Raji (cell line): Measurements from ENCODE around the gene KCNQ1OT1.

Experiments
- POLR2A ChIP-seq: IDR thresholded peaks from 2 replicates; pipeline ENCODE4 v1.6.1; 2011; ENCODE audit warnings: low read depth, low read length, control low read depth; ENCODE audit not compliant: insufficient read depth

The KCNQ1OT1 gene

DNA sequence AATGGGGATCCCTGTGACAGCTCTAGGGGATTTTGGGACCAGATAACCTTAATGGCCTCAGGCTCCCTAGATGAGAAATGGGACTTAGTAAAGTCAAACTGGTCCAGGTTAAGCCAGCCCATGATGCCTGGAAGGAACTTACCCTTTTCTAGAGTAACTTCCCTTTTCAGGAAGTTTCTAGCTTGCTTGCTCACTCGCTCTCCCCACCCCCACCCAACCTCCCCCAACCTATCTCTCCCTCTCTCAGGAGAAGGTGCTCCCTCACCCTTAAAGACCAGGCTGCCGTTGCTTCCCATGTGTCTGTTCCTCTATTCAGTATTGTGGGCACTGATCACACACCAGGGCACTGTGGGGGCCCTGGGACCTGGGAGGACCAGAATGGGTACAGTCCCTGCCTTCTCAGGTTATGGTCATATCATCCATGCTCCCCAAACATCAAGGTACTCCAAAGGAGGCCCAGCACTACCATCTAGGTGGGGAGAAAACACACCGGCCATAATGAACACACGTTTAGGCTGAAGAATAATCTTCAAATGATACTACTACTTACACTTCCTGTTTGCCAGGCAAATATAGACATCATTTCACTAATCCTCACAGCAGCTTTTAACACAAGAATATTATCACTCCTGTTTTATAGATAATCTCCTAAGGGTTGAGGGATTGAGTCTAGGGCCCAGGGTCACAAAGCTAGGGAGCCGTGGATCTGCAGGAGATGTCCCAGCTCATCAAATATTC lies 18.2 kb downstream of the KCNQ1OT1 start:
- no peak for TF ChIP-seq POLR2A

DNA sequence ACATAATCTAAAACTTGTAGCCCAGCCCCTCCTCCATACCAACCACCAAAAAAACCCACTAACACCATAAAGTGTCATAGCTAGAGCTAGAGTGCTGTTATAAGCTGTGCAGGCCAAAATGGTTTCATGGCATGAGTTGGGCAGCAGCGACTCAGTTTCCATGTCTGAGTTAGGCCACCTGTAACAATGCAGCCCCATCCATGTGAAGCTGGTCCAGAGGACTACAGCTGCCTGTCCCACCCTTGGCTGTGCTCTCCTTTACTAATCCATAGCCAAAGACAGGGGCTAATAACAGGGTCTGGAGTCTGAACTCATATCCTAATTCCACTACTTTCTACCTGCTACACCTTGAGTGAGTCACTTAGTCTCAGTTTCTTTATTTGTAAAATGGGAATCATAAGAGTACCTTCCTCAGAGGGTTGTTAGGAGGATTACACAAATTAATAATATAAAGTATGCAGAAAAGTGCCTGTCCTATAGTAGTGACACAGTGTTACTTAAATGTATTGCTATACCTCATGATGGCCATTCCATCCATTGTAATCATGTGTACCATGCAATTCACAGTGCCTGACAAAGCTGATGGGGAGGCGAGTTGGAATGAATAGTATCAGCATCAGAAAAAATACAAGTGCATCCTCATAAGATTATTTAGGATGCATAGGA lies 20.6 kb downstream of the KCNQ1OT1 start:
- TF ChIP-seq POLR2A: no peak

DNA sequence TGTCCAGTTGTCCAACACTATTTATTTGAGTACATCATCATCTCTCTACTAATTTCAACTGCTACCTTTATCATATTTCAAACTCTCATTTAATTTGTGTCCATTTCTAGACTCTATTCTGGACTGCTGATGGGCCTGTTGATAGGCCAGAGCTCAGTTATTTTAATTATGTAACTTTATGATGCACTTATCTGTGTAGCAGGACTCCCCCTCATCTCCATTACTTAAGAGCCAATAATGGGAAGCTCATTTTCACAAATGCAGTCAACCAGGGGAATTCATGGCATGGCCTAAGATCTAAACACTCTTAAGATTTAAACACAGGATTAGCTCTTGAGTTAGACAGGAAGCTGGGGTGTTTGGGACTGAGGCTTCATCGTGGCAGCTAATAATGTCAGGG lies 21.4 kb downstream of the KCNQ1OT1 start:
- TF ChIP-seq POLR2A: no peak

DNA sequence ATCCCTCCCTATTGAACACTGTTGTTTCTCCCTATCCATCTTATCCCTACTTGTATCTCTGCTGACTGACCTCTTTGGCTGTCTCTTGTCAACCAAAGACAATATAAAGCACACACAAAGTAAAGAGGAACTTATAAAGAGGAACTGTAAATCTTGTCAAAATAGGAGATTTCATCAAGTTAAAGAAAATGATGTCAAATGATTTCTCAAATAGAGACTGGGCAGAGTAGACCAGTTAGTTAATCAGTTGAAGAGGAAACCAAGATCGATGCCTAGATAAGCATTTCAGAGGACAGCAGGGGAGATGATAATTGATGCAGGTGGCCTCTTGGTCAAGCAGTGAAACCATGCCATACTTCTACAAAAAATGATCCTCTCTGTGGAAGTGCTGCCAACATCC lies 22.7 kb downstream of the KCNQ1OT1 start:
- no peak for TF ChIP-seq POLR2A

DNA sequence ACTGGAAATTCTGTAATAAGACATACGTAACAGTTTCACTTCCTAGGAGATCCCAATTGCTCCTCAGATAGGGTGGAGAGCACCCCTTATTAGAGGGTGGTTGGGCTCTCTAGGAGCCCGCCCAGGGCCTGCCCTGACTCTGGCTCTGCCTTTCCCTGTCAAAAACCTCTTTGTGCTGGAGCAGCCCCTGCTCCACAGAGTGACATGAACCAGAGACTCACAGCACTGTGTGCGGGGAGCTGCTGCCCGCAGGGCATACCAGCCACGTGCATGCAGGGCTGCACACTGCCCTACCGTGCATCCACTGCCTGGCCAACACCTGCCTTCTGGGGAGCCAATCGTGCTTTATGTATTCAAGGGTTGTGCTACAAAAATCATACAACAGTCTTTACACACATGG lies 24.3 kb downstream of the KCNQ1OT1 start:
- no peak for TF ChIP-seq POLR2A

DNA sequence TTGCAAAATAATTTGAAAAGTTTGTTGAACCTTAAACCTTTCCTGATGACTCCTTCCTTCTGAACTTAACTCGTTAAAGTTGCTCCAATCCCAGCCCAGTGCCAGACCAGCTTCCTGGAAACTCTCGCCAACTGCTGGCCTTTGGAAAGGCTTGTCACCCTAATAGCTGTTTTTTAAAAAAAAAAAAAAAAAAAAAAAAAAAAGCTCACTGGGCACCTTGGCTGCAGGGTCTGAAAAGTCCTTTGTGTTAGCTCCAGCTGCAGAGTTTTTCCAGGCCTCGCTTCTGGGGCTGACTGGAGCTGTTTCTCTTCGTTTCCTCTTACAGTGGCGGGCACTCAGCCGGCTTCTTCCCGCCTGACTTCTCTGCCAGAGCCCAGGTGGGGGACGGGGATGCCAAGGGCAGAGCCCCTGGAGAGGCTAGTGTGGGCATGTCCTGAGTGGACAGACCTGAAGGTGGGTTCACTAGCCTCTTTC lies 25.1 kb downstream of the KCNQ1OT1 start:
- TF ChIP-seq POLR2A: no peak

DNA sequence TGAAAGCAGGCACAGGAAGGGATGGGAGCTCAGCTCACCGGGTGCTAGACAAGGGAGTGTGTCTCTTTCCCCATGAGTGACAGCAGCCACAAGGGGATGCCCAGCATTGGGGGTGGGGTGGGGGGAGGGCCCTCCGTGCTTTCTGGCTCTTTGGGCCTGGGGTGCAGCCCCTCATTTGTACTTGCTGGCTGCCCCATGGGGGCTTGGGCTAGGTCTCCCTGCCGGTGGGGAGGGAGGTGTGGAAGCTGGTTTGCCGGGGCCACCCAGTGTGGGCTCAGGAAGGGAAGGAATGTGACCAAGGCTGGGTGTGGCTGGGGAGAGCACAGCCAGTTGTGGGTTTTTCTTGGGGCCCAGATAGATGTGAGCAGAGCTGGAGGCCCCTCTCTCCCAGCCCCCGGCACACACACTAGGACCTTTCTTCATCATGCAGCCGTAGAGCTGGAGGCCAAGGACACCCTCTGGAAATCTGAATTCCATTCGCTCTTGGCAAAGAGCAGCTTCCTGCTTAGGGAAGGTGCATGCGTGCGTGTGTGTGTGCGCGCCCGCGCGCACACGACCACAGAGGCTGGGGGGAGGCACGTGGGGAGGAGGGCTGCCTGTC lies 25.8 kb downstream of the KCNQ1OT1 start:
- TF ChIP-seq POLR2A: no peak

DNA sequence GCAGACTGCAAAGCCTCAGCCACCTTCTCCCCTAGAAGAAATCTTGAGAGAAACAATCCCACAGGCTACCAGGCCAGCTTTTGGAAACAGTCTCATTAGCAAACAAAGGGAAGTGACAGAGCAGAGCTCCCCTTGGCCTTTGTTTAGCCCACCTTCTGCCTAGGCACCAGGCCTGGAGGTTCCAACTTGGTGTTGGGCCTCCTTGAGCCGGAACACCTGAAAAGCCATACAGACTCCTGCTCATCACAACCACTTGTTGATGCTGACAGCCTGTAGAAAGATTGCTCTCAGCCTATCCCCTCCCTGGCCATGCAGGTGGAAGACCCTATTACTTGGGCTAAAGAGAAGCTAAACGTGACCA lies 26.6 kb downstream of the KCNQ1OT1 start:
- no peak for TF ChIP-seq POLR2A

DNA sequence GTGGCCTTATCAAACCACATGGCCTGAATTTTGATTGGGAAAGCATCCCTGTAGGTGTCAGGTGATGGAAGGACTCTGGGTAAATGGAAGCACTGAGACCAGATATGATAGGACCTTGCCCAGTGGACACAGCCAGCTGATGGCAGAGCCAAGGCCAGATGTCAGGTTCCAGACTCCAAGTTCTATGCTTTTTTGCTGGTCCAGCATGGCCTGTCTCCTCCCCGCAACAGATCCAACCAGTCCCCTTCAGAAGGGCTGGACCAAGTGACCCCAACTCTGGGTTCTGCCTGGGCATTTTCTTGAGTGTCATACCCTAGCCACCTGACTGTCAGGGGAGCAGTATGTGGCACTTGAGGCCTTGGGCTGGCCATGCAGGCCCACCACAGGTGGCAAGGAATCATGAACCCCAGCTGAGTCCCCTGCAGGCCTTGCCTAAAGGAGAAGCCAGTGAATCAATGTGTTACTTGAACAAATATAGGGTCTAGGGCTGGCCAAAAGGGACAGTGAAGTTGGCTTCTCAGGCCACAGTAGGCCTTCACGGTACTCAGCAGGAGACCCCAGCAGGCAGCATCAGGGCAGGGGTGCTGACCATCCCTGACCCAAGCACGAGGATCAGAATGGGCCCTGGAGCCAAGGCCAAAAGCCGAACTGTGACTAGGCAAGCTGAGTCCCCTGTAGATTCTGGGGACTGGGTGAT lies 27.1 kb downstream of the KCNQ1OT1 start:
- TF ChIP-seq POLR2A: no peak

DNA sequence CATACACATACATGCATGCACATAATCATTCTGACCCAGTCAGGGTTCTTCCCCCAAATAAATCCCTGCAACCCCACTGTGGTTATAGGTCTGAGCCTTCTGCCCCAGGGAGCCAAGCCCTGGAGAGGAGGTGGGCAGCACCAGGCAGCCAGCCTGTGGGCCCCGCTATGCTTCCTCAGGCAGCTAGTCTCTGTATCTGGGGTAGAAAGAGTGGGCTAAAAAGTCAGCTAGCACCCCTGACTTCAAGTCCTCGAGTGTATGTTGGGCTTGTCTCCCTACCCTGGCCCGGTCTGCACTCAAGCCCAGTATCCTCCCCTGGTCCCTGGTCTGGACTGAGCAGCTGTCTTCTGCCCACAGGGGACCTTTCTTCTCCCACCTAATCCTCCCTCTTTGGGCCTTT lies 28.0 kb downstream of the KCNQ1OT1 start:
- TF ChIP-seq POLR2A: no peak

DNA sequence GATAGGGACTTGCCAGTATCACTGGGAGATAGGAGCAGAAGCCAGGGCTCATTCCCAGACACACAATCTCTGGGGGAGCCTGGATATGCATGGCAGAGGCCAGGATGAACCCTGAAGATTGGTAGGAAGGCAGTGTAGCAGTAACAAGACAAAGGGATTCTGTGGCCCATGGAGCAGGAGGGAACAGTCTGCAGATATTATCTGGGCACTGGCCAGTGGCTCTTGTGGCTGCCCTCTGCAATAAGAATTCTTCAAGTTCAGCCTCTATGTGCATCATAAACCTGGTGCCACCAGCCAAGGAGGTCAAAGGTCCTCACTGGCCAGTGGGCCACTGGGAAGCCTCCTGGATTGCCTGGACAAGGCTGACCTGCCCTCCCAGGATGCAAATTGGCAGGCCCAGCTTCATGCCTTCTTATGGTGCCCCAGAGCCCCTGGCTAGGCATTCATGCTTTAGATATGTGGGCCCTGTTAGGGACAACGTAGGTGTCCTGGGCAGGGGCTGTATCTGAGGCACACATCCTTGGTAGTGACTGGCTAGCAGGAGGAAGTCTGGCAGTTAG lies 29.2 kb downstream of the KCNQ1OT1 start:
- no peak for TF ChIP-seq POLR2A

DNA sequence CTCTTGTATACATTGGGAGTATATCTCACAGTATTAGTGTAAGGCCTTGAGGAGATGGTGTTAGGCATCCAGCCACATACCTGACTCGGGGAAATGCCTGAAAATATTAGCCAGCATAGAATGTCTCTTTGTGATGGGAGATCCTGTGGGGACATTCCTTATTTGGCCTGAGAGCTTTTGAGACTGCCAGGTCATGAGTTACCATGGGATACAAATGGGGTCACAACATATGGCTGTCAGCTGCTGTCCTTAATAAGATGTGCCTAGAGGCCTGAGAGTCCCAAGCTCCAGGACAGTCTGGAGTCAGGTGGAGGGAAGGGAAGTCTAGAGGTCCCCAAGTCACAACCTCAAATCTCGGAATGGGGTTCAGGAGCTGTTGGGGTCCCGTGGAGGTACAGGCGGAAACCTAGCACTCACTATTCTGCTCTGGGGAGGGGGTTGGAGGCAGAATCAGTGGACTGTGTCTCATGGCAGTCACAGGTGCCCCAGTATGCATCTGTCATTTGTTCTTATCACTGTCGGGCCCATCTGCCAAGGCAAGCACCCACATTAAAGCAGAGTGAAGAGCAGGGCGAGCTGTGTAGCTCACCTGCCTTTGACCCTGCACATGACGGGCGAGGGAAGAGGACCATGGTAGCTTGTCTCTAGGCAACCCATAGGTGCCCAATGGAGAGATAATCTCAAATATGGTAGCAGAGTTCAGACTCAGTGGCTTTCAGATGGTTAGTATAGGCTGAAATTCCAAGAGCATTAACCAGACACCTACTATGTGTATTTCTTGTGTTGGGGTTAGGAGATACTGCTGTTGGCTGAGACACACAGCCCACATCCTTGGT lies 29.9 kb downstream of the KCNQ1OT1 start:
- TF ChIP-seq POLR2A: no peak

DNA sequence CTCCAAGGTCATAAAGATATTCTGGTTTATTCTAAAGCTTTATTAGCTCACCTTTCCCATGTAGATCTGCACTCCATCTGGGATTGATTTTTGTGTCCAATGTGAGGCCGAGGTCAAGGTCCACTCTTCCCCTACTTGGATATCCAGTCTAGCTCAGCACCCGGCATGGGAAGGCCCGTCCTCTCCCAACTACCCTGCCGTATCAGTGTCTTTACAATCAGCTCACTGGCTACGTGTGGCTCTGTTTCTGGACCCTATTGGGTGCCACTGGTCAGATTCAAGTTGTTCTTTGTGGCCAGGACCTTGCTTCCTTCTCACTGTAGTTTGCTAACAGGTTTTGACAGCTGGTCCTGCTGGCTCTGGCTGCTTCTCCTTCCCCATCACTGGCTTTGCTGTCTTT lies 30.9 kb downstream of the KCNQ1OT1 start:
- TF ChIP-seq POLR2A: no peak

DNA sequence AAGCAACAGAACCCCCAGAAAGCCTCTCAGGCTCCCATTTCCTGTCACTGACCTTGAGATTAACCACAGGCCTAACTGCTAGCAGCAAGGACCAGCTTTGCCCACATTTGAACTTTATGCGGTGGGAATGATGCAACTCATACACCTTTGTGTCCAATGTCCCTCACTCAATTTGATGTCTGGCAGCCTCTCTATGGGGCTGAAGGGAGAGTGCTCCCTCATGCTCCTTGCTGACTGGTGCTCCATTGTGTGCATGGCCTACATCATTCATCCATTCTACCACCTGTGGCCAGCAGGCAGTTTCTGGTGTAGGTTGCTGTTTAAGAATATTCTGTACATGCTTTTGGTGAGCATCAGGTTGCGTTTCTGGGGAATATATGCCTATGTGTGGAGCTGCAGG lies 31.9 kb downstream of the KCNQ1OT1 start:
- TF ChIP-seq POLR2A: no peak
